Measurements from ENCODE around the gene AUTS2. TPM values are rescaled to one million over a fixed set of nuclear protein-coding genes. Genes with fewer than 3 reads are reported as not detected.

The AUTS2 gene
- total and polyA plus RNA-seq, 2 experiments from 2014 or later: 32.0 to 91.0 TPM

DNA sequence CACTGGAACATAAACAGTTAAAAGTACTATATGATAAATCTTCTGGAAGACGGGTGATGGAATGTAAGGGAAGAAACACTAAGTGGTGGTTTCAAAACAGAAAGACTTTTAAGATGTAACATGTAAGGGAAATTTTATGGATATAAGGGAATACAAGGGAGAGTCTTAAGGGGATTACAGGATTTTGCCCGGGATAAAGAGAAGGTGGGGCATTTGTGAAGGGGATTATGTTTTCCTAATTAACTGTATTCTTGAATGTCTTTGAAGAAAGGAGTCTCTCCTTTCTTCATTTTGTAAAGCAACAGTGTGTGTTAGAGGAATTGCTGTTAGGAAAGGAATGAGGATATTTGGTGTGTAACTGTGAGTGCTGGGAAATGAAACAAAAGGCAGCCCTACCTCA lies 745.2 kb downstream of the AUTS2 start:
- no peaks in the 10 kb centered on the region for H3K36me3 Mint-ChIP-seq (ENCODE audit: low read depth)
- H3K4me3 Mint-ChIP-seq: no peak overlapping the region
- no peak overlapping the region for H3K27ac Mint-ChIP-seq

DNA sequence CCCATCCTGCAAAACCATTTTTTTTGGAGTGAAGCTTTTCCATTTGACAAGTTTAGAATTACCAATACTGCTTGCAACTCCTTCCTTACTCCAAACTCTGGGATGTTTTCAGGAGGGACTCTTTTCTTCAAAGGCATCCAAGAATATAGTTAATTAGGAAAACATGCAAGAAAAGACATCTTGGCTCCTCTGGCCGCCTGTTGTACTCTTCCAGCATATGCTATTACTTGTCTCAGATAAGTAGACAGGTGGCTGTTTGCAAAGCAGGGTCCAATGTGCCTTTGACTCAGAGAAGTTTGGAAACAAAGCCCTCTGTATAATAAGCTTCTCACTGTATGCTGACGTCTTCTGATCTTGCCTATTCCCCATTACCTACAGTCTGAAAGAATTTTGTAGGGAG lies 746.5 kb downstream of the AUTS2 start:
- H3K9me2 ChIP-seq (ENCODE audit: insufficient read depth): no peaks in the 10 kb centered on the region
- no peaks in the 10 kb centered on the region for H3K4me1 ChIP-seq (ENCODE audit: insufficient read depth)
- H4K20me1 ChIP-seq (replicated peaks; ENCODE audit: insufficient read depth): no peaks in the 10 kb centered on the region
- no peak overlapping the region for H3K4me2 ChIP-seq
- H3K27ac Mint-ChIP-seq: no peak overlapping the region
- H3K27me3 ChIP-seq (ENCODE audit: insufficient read depth): no peaks in the 10 kb centered on the region
- H3K27ac ChIP-seq (ENCODE audit: low read depth): no peak overlapping the region
- no peaks in the 10 kb centered on the region for H3K36me3 ChIP-seq (ENCODE audit: insufficient read depth)
- no peak overlapping the region for H3K4me3 Mint-ChIP-seq
- no peaks in the 10 kb centered on the region for H3K36me3 Mint-ChIP-seq (ENCODE audit: low read depth)
- H3K9me3 Mint-ChIP-seq: no peaks in the 10 kb centered on the region
- H3K4me1 Mint-ChIP-seq: no peaks in the 10 kb centered on the region
- H3K27me3 Mint-ChIP-seq (ENCODE audit: insufficient read depth, low read depth, poor library complexity): no peaks in the 10 kb centered on the region
- no peaks in the 10 kb centered on the region for H3F3A ChIP-seq (replicated peaks; ENCODE audit: low read depth)
- no peaks in the 10 kb centered on the region for H3K79me2 ChIP-seq (replicated peaks; ENCODE audit: insufficient read depth)
- no peak for ATAC-seq
- no peak overlapping the region for H3K4me3 ChIP-seq
- DNase-seq (ENCODE audit: low spot score): no peak
- no peak overlapping the region for H2AFZ ChIP-seq
- TF ChIP-seq JUNB (IDR thresholded peaks at IDR 0.05; ENCODE audit: unreplicated experiment) (no peak), STAT1 (IDR thresholded peaks at IDR 0.05; ENCODE audit: unreplicated experiment) (no peak), EZH2 (IDR thresholded peaks at IDR 0.05; ENCODE audit: low read depth, unreplicated experiment) (no peak), EZH2phosphoT487 (IDR thresholded peaks at IDR 0.05; ENCODE audit: unreplicated experiment) (no peak), ZNF331 (CRISPR knock-in tag; IDR thresholded peaks at IDR 0.05; ENCODE audit: low read depth) (no peak), NANOG (IDR thresholded peaks at IDR 0.05; ENCODE audit: borderline replicate concordance) (no peak), CREB1 (CRISPR knock-in tag; IDR thresholded peaks at IDR 0.05; ENCODE audit: low read depth) (no peak), ZNF114 (CRISPR knock-in tag; IDR thresholded peaks at IDR 0.05) (no peak), POLR2AphosphoS5 (IDR thresholded peaks at IDR 0.05; ENCODE audit: low read depth) (no peak)
- TF ChIP-seq, protein P1, sequence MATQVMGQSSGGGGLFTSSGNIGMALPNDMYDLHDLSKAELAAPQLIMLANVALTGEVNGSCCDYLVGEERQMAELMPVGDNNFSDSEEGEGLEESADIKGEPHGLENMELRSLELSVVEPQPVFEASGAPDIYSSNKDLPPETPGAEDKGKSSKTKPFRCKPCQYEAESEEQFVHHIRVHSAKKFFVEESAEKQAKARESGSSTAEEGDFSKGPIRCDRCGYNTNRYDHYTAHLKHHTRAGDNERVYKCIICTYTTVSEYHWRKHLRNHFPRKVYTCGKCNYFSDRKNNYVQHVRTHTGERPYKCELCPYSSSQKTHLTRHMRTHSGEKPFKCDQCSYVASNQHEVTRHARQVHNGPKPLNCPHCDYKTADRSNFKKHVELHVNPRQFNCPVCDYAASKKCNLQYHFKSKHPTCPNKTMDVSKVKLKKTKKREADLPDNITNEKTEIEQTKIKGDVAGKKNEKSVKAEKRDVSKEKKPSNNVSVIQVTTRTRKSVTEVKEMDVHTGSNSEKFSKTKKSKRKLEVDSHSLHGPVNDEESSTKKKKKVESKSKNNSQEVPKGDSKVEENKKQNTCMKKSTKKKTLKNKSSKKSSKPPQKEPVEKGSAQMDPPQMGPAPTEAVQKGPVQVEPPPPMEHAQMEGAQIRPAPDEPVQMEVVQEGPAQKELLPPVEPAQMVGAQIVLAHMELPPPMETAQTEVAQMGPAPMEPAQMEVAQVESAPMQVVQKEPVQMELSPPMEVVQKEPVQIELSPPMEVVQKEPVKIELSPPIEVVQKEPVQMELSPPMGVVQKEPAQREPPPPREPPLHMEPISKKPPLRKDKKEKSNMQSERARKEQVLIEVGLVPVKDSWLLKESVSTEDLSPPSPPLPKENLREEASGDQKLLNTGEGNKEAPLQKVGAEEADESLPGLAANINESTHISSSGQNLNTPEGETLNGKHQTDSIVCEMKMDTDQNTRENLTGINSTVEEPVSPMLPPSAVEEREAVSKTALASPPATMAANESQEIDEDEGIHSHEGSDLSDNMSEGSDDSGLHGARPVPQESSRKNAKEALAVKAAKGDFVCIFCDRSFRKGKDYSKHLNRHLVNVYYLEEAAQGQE (IDR thresholded peaks at IDR 0.05; ENCODE audit: unreplicated experiment): no peak
- TF ChIP-seq, protein P2, sequence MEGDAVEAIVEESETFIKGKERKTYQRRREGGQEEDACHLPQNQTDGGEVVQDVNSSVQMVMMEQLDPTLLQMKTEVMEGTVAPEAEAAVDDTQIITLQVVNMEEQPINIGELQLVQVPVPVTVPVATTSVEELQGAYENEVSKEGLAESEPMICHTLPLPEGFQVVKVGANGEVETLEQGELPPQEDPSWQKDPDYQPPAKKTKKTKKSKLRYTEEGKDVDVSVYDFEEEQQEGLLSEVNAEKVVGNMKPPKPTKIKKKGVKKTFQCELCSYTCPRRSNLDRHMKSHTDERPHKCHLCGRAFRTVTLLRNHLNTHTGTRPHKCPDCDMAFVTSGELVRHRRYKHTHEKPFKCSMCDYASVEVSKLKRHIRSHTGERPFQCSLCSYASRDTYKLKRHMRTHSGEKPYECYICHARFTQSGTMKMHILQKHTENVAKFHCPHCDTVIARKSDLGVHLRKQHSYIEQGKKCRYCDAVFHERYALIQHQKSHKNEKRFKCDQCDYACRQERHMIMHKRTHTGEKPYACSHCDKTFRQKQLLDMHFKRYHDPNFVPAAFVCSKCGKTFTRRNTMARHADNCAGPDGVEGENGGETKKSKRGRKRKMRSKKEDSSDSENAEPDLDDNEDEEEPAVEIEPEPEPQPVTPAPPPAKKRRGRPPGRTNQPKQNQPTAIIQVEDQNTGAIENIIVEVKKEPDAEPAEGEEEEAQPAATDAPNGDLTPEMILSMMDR (conservative IDR thresholded peaks at IDR 0.05; ENCODE audit: low read depth in 2 of 2): no peak
- TF ChIP-seq, protein P3, sequence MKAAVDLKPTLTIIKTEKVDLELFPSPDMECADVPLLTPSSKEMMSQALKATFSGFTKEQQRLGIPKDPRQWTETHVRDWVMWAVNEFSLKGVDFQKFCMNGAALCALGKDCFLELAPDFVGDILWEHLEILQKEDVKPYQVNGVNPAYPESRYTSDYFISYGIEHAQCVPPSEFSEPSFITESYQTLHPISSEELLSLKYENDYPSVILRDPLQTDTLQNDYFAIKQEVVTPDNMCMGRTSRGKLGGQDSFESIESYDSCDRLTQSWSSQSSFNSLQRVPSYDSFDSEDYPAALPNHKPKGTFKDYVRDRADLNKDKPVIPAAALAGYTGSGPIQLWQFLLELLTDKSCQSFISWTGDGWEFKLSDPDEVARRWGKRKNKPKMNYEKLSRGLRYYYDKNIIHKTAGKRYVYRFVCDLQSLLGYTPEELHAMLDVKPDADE (IDR thresholded peaks at IDR 0.05): no peak

More for the DNA sequence above, 745.2 kb downstream of the AUTS2 start:
- Histone ChIP-seq H3K4me2 (no peak overlapping the region), H3K4me3 (no peak overlapping the region), H3K4me1 (ENCODE audit: insufficient read depth) (no peaks in the 10 kb centered on the region), H3K36me3 (ENCODE audit: insufficient read depth) (no peaks in the 10 kb centered on the region), H3F3A (replicated peaks; ENCODE audit: low read depth) (no peaks in the 10 kb centered on the region), H4K20me1 (replicated peaks; ENCODE audit: insufficient read depth) (no peaks in the 10 kb centered on the region), H2AFZ (no peak overlapping the region), H3K27ac (ENCODE audit: low read depth) (no peak overlapping the region), H3K27me3 (ENCODE audit: insufficient read depth) (no peaks in the 10 kb centered on the region), H3K9me2 (ENCODE audit: insufficient read depth) (no peaks in the 10 kb centered on the region), H3K79me2 (replicated peaks; ENCODE audit: insufficient read depth) (no peaks in the 10 kb centered on the region)
- Mint-ChIP-seq H3K4me1 (no peaks in the 10 kb centered on the region), H3K27me3 (ENCODE audit: insufficient read depth, low read depth, poor library complexity) (no peaks in the 10 kb centered on the region), H3K9me3 (no peaks in the 10 kb centered on the region)
- TF ChIP-seq JUNB (IDR thresholded peaks at IDR 0.05; ENCODE audit: unreplicated experiment) (no peak), STAT1 (IDR thresholded peaks at IDR 0.05; ENCODE audit: unreplicated experiment) (no peak)
- TF ChIP-seq, protein P1 (IDR thresholded peaks at IDR 0.05; ENCODE audit: unreplicated experiment): no peak
- DNase-seq (ENCODE audit: low spot score) (no peak), ATAC-seq (no peak)

Data from GM23338 (cell line).